Gastrocnemius medialis (tissue), 4 donors: ENCODE measurements around the gene PKP1. TPM values are rescaled to one million over a fixed set of nuclear protein-coding genes. Genes with fewer than 3 reads are reported as not detected.

Source experiments
- ATAC-seq, 2 donors: fragments of 150-250 bp; one replicate each; pipeline ENCODE4 v1.9.1; 2016
- DNase-seq, 2 donors: peaks; one replicate each; pipeline ENCODE4 v3.0.0-alpha.2; 2019
- H3K27ac ChIP-seq, 4 donors: fragments of 200-600 bp; sonication (generic); 1 replicate in 1 of 4; 2 replicates in 3 of 4; pipeline ENCODE4 v1.5.1; 2016 to 2018; ENCODE audit warnings: mild to moderate bottlenecking in 2 of 4, moderate library complexity in 1 of 4
- H3K27me3 ChIP-seq, 3 donors: fragments of 200-600 bp; sonication (generic) in 2 of 3; 1 replicate in 1 of 3; 2 replicates in 2 of 3; pipeline versions ENCODE4 v1.5.1 to v1.6.0; 2016 to 2019; ENCODE audit warnings: mild to moderate bottlenecking in 1 of 3, moderate library complexity in 1 of 3
- H3K36me3 ChIP-seq, 2 donors: fragments of 200-600 bp; sonication (generic) in 1 of 2; one replicate each; pipeline ENCODE4 v1.5.1; 2017 to 2018
- H3K4me1 ChIP-seq, 2 donors: fragments of 200-600 bp; sonication (generic) in 1 of 2; one replicate each; pipeline ENCODE4 v1.5.1; 2016 to 2017; ENCODE audit warnings: mild to moderate bottlenecking in 2 of 2
- H3K4me3 ChIP-seq, 4 donors: fragments of 200-600 bp; sonication (generic) in 3 of 4; 1 replicate in 1 of 4; 2 replicates in 3 of 4; pipeline ENCODE4 v1.5.1; 2016 to 2019; ENCODE audit warnings: mild to moderate bottlenecking in 2 of 4
- H3K9me3 ChIP-seq, 3 donors: fragments of 200-600 bp; sonication (generic) in 2 of 3; 1 replicate in 1 of 3; 2 replicates in 2 of 3; pipeline ENCODE4 v1.5.1; 2016 to 2019
- CTCF ChIP-seq, 5 experiments: fragments of 450-650 bp in 3 of 5; fragments of 200-600 bp in 2 of 5; sonication (generic) in 2 of 5; IDR thresholded peaks in 4 of 5; conservative IDR thresholded peaks in 1 of 5; 1 replicate in 4 of 5; 2 replicates in 1 of 5; pipeline ENCODE4 v1.5.1; 2016 to 2019; ENCODE audit warnings: antibody characterized with exemption in 5 of 5, mild to moderate bottlenecking in 3 of 5, moderate library complexity in 3 of 5
- POLR2A ChIP-seq, 2 donors: fragments of 450-650 bp; IDR thresholded peaks; one replicate each; pipeline ENCODE4 v1.6.1; 2017; ENCODE audit warnings: antibody characterized with exemption in 2 of 2, mild to moderate bottlenecking in 2 of 2, moderate library complexity in 2 of 2
- in situ Hi-C, 4 donors: fragments of 200-750 bp; cut with MboI; loops; one replicate each; pipeline versions ENCODE4 v1.15.0 to v1.8.0; 2017; ENCODE audit warnings: low sequenced_read_pairs in 4 of 4
- intact Hi-C: fragments of 100-400 bp; cut with DNase I; formaldehyde crosslinking; loops from one replicate; pipeline ENCODE4 v1.15.1; 2023; ENCODE audit warnings: low total_unique reads
- total RNA-seq, 4 donors: library from RNA; depleted of rRNA; stranded (reverse); fragments of >200 nt; gene quantifications; one replicate each; pipeline versions ENCODE4 v1.1.0 to v1.2.3, GENCODE V29; 2016

The PKP1 gene
- total RNA-seq, 4 donors from 2014 or later: 0.71 to 4.5 (median 1.2) TPM

DNA sequence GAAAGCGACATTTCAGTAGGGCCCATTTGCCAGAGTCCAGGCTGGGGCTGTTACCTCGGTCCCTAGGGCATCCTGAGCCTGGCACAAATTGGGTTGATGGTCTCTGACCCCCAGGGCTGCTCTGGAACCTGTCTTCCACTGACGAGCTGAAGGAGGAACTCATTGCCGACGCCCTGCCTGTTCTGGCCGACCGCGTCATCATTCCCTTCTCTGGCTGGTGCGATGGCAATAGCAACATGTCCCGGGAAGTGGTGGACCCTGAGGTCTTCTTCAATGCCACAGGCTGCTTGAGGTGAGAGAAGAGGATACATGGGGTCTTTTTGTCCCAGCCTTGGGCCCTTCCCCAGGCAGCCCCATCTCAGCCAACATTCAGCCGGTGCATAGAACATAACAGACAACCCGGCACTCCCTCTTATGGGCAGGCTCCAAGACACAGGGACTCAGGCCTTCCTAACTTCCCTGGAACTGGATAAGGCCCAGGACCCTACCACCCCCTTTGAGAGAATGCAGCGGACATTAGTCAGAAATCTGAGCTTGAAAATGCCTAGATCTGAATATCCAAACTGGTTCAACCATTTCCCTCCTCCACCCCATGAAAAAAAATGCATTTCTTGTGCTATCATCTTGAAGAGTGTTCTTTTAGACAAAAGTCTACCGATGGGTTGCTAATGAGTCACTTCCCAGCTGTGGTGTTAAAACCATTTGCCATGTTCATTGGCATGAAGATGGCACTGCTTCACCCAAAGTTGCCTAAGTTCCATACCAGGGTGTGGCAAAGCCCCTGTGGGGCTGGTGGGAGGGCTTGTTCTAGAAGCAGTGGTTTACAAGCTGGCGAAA, 35.4 kb downstream of the PKP1 start:
- no peak overlapping the region for H3K27ac ChIP-seq
- TF ChIP-seq POLR2A (IDR thresholded peaks at IDR 0.05) (no peak), CTCF (IDR thresholded peaks at IDR 0.05 in 4 of 5, conservative IDR thresholded peaks at IDR 0.05 in 1 of 5) (no peak)
- DNase-seq (no peak), ATAC-seq (no peak)
- H3K27me3 ChIP-seq: no peaks in the 10 kb centered on the region
- intact Hi-C loops (no loop called here), in situ Hi-C loops (no loop called here)
- H3K9me3 ChIP-seq: no peaks in the 10 kb centered on the region
- H3K4me3 ChIP-seq: no peak overlapping the region
- no peaks in the 10 kb centered on the region for H3K36me3 ChIP-seq
- no peaks in the 10 kb centered on the region for H3K4me1 ChIP-seq

DNA sequence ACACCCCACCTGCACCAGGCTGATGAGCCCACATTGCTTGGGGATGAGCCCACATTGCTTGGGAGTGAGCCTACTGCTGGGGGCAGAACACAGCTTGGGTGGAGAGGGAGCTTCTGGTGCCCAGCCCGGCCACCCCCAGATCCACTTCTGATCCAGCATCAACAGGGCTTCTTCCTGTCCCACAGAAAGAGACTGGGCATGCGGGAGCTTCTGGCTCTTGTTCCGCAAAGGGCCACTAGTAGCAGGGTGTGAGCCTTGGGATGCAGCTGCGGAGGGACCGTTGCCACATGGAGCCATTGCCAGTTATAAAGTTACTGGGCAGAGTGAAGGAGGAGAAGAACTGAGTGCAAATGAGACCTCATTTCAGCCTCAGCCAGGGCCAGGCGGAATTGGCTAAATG, 36.3 kb downstream of the PKP1 start:
- Histone ChIP-seq H3K27ac (no peak overlapping the region), H3K27me3 (no peaks in the 10 kb centered on the region), H3K9me3 (no peaks in the 10 kb centered on the region), H3K4me1 (no peaks in the 10 kb centered on the region), H3K36me3 (no peaks in the 10 kb centered on the region), H3K4me3 (no peak overlapping the region)
- intact Hi-C loops: no loop called here
- no peak for ATAC-seq
- no peak for DNase-seq
- TF ChIP-seq POLR2A (IDR thresholded peaks at IDR 0.05): no peak
- no peak for TF ChIP-seq CTCF (IDR thresholded peaks at IDR 0.05 in 4 of 5, conservative IDR thresholded peaks at IDR 0.05 in 1 of 5)
- in situ Hi-C loops: no loop called here

DNA sequence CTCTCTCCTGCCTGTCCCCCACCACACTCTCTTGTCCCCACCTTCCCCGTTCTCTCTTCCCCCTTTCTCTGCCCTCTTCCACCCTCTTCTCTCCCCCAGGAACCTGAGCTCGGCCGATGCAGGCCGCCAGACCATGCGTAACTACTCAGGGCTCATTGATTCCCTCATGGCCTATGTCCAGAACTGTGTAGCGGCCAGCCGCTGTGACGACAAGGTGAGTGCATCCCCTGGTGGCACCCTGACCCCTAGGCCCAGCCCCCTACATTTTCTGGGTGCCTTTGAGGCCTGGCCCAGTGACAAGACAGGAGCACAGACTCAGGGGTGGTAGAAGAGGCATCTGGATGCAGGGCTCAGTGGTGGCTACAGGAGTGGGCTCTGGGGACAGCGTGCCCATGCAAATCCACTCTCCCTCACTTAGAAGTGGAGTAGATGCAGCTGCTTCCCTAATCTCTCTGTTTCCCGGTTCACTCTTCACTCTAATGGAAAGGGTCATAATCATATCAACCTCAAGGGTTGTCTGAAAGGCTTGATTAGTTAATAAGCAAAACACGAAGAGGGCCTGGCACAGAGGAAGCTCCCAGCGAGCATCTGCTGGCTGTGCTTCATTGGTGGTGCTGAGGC, 37.0 kb downstream of the PKP1 start:
- H3K36me3 ChIP-seq: no peaks in the 10 kb centered on the region
- no peak overlapping the region for H3K4me3 ChIP-seq
- H3K9me3 ChIP-seq: no peaks in the 10 kb centered on the region
- ATAC-seq: no peak
- TF ChIP-seq CTCF (IDR thresholded peaks at IDR 0.05 in 4 of 5, conservative IDR thresholded peaks at IDR 0.05 in 1 of 5) (no peak), POLR2A (IDR thresholded peaks at IDR 0.05) (no peak)
- H3K27ac ChIP-seq: no peak overlapping the region
- intact Hi-C loops (no loop called here), in situ Hi-C loops (no loop called here)
- no peaks in the 10 kb centered on the region for H3K4me1 ChIP-seq
- DNase-seq: no peak
- H3K27me3 ChIP-seq: no peaks in the 10 kb centered on the region

- in situ Hi-C loops (no loop called here), intact Hi-C loops (no loop called here)
- Histone ChIP-seq H3K4me1 (no peaks in the 10 kb centered on the region), H3K36me3 (no peaks in the 10 kb centered on the region), H3K27ac (no peak overlapping the region), H3K4me3 (no peak overlapping the region), H3K27me3 (no peaks in the 10 kb centered on the region), H3K9me3 (no peaks in the 10 kb centered on the region)
- TF ChIP-seq POLR2A (IDR thresholded peaks at IDR 0.05) (no peak), CTCF (IDR thresholded peaks at IDR 0.05 in 4 of 5, conservative IDR thresholded peaks at IDR 0.05 in 1 of 5) (no peak)
- ATAC-seq (no peak), DNase-seq (no peak)
Observed at GRCh38 chr1:201321826-201322390, 38.6 kb downstream of the PKP1 start.
